WTC11 (cell line): ENCODE results near the gene KRT86.

Experiments used
- CBFB ChIP-seq: sonication (generic); formaldehyde crosslinking; IDR thresholded peaks from 2 replicates; pipeline ENCODE4 v1.8.1; 2022; ENCODE audit warnings: mild to moderate bottlenecking, low read depth, missing genetic modification reagents
- CTCF ChIP-seq: fragments of 200-600 bp; IDR thresholded peaks from 2 replicates; pipeline ENCODE4 v1.8.0; 2022; ENCODE audit warnings: antibody characterized with exemption
- JUN ChIP-seq: sonication (generic); formaldehyde crosslinking; IDR thresholded peaks from 2 replicates; pipeline ENCODE4 v1.8.0; 2023; ENCODE audit warnings: mild to moderate bottlenecking, missing genetic modification reagents
- MAX ChIP-seq: sonication (generic); formaldehyde crosslinking; IDR thresholded peaks from 2 replicates; pipeline ENCODE4 v1.8.0; 2022; ENCODE audit warnings: mild to moderate bottlenecking, missing genetic modification reagents
- OVOL2 ChIP-seq: fragments of 250-450 bp; sonication (Bioruptor Pico); IDR thresholded peaks from 2 replicates; pipeline ENCODE4 v1.9.0; 2021; ENCODE audit warnings: mild to moderate bottlenecking, borderline replicate concordance
- SMAD3 ChIP-seq: sonication (generic); formaldehyde crosslinking; IDR thresholded peaks from 2 replicates; pipeline ENCODE4 v1.8.0; 2022; ENCODE audit warnings: missing genetic modification reagents, mild to moderate bottlenecking, borderline replicate concordance

- TF ChIP-seq CTCF (no peak), OVOL2 (CRISPR knock-in tag) (no peak), MAX (CRISPR knock-in tag) (no peak), JUN (no peak), SMAD3 (no peak), CBFB (CRISPR knock-in tag) (no peak)
These were observed 12.2 kb upstream of the KRT86 start for GRCh38 chr12:52262286-52262685.
